Kidney (tissue), 22 donors: ENCODE data around the gene SNX12. TPM values are rescaled to one million over a fixed set of nuclear protein-coding genes. Genes with fewer than 3 reads are reported as not detected.

ENCODE experiments used
- DNase-seq, 5 donors: peaks; one replicate each; pipeline ENCODE4 v3.0.0-alpha.2; 2013 to 2020
- FAIRE-seq: peaks from 2 replicates; lab custom pipeline; 2012; peaks lifted over from hg19 to GRCh38; lab: Jason Lieb, UNC
- H3K27ac ChIP-seq, 2 donors: one replicate each; pipeline ENCODE4 v1.7.0; 2013; ENCODE audit warnings: low read depth in 2 of 2, low read length in 2 of 2, inconsistent platforms in 1 of 2
- H3K27me3 ChIP-seq: one replicate; pipeline ENCODE4 v1.7.1; 2013; ENCODE audit warnings: low read length, inconsistent platforms; ENCODE audit not compliant: control insufficient read depth, insufficient read depth
- H3K36me3 ChIP-seq, 3 donors: one replicate each; pipeline versions ENCODE4 v1.7.0 to v1.7.1; 2013; ENCODE audit warnings: low read length in 3 of 3, control low read depth in 1 of 3, inconsistent platforms in 1 of 3; ENCODE audit not compliant: insufficient read depth in 3 of 3, control insufficient read depth in 2 of 3
- H3K4me1 ChIP-seq, 3 donors: one replicate each; pipeline versions ENCODE4 v1.7.0 to v1.7.1; 2013; ENCODE audit warnings: low read length in 3 of 3, inconsistent platforms in 1 of 3, low read depth in 1 of 3; ENCODE audit not compliant: control insufficient read depth in 2 of 3, insufficient read depth in 2 of 3
- H3K4me3 ChIP-seq, 3 donors: one replicate each; pipeline versions ENCODE4 v1.7.0 to v1.8.1; 2013; ENCODE audit warnings: low read length in 3 of 3, control low read depth in 1 of 3, inconsistent platforms in 1 of 3
- H3K9ac ChIP-seq, 3 donors: one replicate each; pipeline versions ENCODE4 v1.7.0 to v1.7.1; 2013; ENCODE audit warnings: low read length in 3 of 3, control low read depth in 1 of 3, inconsistent platforms in 1 of 3
- H3K9me3 ChIP-seq, 3 donors: one replicate each; pipeline versions ENCODE4 v1.7.0 to v1.7.1; 2013; ENCODE audit warnings: low read length in 3 of 3, control low read depth in 1 of 3, inconsistent platforms in 1 of 3; ENCODE audit not compliant: control insufficient read depth in 2 of 3, insufficient read depth in 1 of 3
- intact Hi-C: fragments of 100-400 bp; cut with DNase I; formaldehyde crosslinking; loops from one replicate; pipeline ENCODE4 v1.11.1; 2022
- long read RNA-seq, 10 donors: library from polyadenylated mRNA in 1 of 10; unstranded in 1 of 10; transcript quantifications; one replicate each; pipeline ENCODE4 v2.0.0 and lab custom pipeline, GENCODE V29; 2021 to 2026
- polyA plus RNA-seq: library from polyadenylated mRNA; stranded (reverse); fragments of 350-450 nt; fragmentation: Illumina TruSeq; extraction: RNeasy Lipid Tissue Mini Kit (QIAGEN cat#74804); gene quantifications from one replicate; pipeline ENCODE4 v1.2.3, GENCODE V29; 2014; ENCODE audit warnings: low read depth, low replicate concordance; ENCODE audit not compliant: insufficient read depth
- total RNA-seq: library from RNA; stranded (reverse); fragmentation: NEBNext Ultra II Directional; extraction: Animal tissue kit (Norgen Biotek cat#: 25700); gene quantifications from one replicate; pipeline ENCODE4 v1.2.1, GENCODE V29; 2021
- TF ChIP-seq, protein P1 (sequence below): IDR thresholded peaks from 3 replicates; pipeline ENCODE4 v1.5.1; 2012; ENCODE audit warnings: mild to moderate bottlenecking, moderate library complexity, borderline replicate concordance; ENCODE audit not compliant: insufficient read depth; ENCODE audit errors: extremely low read depth
- donor health status: control.
- donor health status: control.
- donor health status: control.
- donor health status: control.
- donor health status: control.
- donor health status: DM: yes; HTN: yes; CAD: no.
- donor health status: Normal renal cell carcinoma (clear cell type).

Gene SNX12
- total RNA-seq (70.1 TPM), polyA plus RNA-seq (48.9 TPM)
- long read RNA-seq, donor 1, transcript SNX12-202 (4 exons, 2,376 nt), result major isoform, 5 of 5 reads
- long read RNA-seq, donor 1, partial matches to known transcripts, result 0 of 5 reads
- long read RNA-seq, donor 1, other reads (novel, unspliced or antisense), result 0 of 5 reads
- long read RNA-seq, donor 2, transcript SNX12-202 (4 exons, 2,376 nt), result major isoform, 9 of 10 reads
- long read RNA-seq, donor 2, partial matches to known transcripts, result 0 of 10 reads
- long read RNA-seq, donor 2, other reads (novel, unspliced or antisense), result 0 of 10 reads
- long read RNA-seq, donor 3, transcript SNX12-202 (4 exons, 2,376 nt), result major isoform, 15 of 15 reads
- long read RNA-seq, donor 3, partial matches to known transcripts, result 0 of 15 reads
- long read RNA-seq, donor 3, other reads (novel, unspliced or antisense), result 0 of 15 reads
- long read RNA-seq, donor 4, partial matches to known transcripts, result 0 of 5 reads
- long read RNA-seq, donor 4, other reads (novel, unspliced or antisense), result 0 of 5 reads
- long read RNA-seq, donor 5, partial matches to known transcripts, result 0 of 1 reads
- long read RNA-seq, donor 5, other reads (novel, unspliced or antisense), result 0 of 1 reads
- long read RNA-seq, donor 6, partial matches to known transcripts, result 0 of 4 reads
- long read RNA-seq, donor 6, other reads (novel, unspliced or antisense), result 0 of 4 reads
- long read RNA-seq, donor 7, partial matches to known transcripts, result 0 of 15 reads
- long read RNA-seq, donor 7, other reads (novel, unspliced or antisense), result 15 of 15 reads
- long read RNA-seq, donor 8, partial matches to known transcripts, result 0 of 6 reads
- long read RNA-seq, donor 8, other reads (novel, unspliced or antisense), result 0 of 6 reads
- long read RNA-seq, donor 9, partial matches to known transcripts, result 0 of 5 reads
- long read RNA-seq, donor 9, other reads (novel, unspliced or antisense), result 0 of 5 reads
- long read RNA-seq, donor 10, transcript SNX12-202 (4 exons, 2,376 nt), result major isoform, 10 of 11 reads
- long read RNA-seq, donor 10, partial matches to known transcripts, result 0 of 11 reads
- long read RNA-seq, donor 10, other reads (novel, unspliced or antisense), result 0 of 11 reads

DNA sequence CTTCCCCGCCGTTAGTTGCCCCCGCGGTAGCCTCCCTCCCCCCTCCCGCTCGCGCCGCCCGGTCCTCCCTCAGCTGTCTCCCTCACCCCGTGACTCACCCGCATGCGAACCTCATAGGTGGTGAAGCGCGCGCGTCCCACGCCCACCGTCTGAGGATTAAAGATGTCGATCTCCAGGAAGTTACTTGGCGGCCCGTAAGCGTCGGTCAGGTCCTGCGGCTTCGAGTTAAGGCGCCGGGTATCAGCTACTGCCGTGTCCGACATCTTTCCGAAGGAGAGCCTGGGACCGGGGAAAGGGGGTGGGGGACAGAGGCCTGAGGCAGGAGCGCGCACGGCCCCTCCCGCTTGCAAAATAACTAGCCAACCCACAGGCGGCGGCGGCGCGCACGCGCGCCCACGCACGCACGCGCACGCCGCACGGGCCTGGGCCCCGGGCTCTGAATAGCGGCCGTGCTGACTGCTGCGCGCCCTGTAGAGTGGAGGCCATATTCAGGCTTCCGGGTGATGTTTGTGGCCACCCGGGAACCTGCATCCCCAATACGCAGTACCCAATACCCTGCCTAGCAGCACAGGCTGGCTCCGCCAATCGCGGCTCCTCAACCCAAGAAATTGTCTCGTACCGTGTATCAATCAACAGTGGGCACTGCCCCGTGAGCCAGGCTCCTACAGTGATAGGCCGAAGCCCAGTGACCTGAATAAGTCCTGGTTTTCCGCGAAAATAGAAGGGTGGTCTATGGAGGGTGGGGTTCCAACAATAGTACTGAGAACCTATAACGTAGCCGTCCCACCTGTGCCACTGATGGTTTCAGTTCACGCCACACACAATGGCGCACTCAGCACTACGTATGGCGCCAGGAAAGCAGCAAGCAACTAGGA, at the start of gene SNX12:
Gene SNX12 (minus strand): TSS at position 291 of the 875 bp plus-strand sequence. CDS start 28 bp downstream, at position 263.
- Histone ChIP-seq H3K27me3 (no peaks in the 10 kb centered on the region), H3K4me1 (peaks cover 0 to 2% (median 0%) of the 10 kb centered on the region in 3 donors), H3K36me3 (no peaks in the 10 kb centered on the region), H3K9me3 (no peaks in the 10 kb centered on the region), H3K9ac (peak within 1 kb of the TSS; percentile 71 to 82 (median 81)), H3K4me3 (peak within 1 kb of the TSS; percentile 92 to 94 (median 93)), H3K27ac (peak within 1 kb of the TSS; percentile 87 to 88)
- DNase-seq (peak; percentile 94 to 97 (median 95)), FAIRE-seq (peak; percentile 74)
- intact Hi-C loops, result no loop called here
- TF ChIP-seq, protein P1, sequence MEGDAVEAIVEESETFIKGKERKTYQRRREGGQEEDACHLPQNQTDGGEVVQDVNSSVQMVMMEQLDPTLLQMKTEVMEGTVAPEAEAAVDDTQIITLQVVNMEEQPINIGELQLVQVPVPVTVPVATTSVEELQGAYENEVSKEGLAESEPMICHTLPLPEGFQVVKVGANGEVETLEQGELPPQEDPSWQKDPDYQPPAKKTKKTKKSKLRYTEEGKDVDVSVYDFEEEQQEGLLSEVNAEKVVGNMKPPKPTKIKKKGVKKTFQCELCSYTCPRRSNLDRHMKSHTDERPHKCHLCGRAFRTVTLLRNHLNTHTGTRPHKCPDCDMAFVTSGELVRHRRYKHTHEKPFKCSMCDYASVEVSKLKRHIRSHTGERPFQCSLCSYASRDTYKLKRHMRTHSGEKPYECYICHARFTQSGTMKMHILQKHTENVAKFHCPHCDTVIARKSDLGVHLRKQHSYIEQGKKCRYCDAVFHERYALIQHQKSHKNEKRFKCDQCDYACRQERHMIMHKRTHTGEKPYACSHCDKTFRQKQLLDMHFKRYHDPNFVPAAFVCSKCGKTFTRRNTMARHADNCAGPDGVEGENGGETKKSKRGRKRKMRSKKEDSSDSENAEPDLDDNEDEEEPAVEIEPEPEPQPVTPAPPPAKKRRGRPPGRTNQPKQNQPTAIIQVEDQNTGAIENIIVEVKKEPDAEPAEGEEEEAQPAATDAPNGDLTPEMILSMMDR, result peak; percentile 95

DNA sequence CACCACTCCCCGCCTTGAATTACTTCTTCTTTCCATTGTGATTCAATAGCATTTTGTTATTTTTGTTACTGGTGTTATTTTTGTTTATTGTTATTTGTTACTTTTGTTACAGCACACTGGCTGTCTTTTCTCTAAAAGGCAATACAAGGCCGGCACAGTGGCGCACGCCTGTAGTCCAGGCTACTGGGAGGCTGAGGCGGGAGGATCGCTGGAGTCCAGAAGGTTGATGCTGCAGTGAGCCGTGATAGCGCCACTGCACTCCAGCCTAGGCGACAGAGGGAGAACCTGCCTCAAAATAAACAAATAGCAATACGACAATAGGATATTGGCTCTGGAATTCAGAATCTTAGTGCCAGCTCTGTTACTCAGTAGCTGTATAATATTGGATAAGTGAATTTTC, 49.2 kb upstream of the SNX12 start:
- Histone ChIP-seq H3K4me1 (peaks cover 0 to 8% (median 0%) of the 10 kb centered on the region in 3 donors), H3K27ac (no peak overlapping the region), H3K36me3 (peaks cover 0 to 11% (median 4%) of the 10 kb centered on the region in 3 donors), H3K9ac (no peak overlapping the region), H3K4me3 (peak overlapping the region in 1 of 3 donors; percentile 71), H3K9me3 (no peaks in the 10 kb centered on the region), H3K27me3 (no peaks in the 10 kb centered on the region)
- DNase-seq (no peak), FAIRE-seq (no peak)
- intact Hi-C loops, result no loop called here
- TF ChIP-seq, protein P1, result no peak

DNA sequence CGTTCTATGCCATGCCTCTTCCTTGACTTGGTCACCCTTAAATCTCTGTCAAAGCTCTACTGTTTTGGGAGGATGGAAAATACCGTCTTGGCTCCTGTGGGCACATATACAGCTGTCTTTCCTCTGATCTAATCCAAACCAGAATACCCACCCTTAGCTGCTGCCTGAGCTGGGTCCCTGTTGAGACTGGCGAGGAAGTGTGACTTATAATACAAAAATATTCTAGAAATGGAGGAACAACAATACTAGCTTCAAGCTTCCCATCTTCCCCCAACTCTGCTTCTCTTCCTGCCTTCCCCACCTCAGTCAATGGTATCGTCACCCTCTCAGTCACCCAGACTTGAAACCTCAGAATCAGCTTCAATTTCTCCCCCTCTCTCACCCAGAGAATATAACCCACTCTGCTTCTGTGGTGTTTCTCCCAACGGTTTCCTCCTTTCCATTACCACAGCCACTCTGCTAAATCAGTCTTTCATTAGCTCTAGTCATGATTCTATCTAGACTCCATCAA, 43.8 kb upstream of the SNX12 start:
- Histone ChIP-seq H3K4me1 (no peaks in the 10 kb centered on the region), H3K27ac (no peak overlapping the region), H3K27me3 (no peaks in the 10 kb centered on the region), H3K36me3 (no peaks in the 10 kb centered on the region), H3K9me3 (no peaks in the 10 kb centered on the region), H3K9ac (no peak overlapping the region), H3K4me3 (no peak overlapping the region)
- TF ChIP-seq, protein P1, result no peak
- intact Hi-C loops, result no loop called here
- FAIRE-seq (no peak), DNase-seq (no peak)
